Vagina (tissue), 2 donors: ENCODE measurements around the gene TRIM33.

ENCODE experiments used
- POLR2A ChIP-seq, 2 donors: fragments of 450-650 bp; IDR thresholded peaks; one replicate each; pipeline ENCODE4 v1.6.1; 2017; ENCODE audit warnings: antibody characterized with exemption in 2 of 2, mild to moderate bottlenecking in 2 of 2, moderate library complexity in 2 of 2
- POLR2AphosphoS5 ChIP-seq, 2 donors: sonication (generic); formaldehyde crosslinking; IDR thresholded peaks; one replicate each; pipeline ENCODE4 v1.9.0; 2017; ENCODE audit warnings: antibody characterized with exemption in 2 of 2, mild to moderate bottlenecking in 2 of 2, low read depth in 1 of 2; ENCODE audit not compliant: insufficient read depth in 1 of 2
- TF ChIP-seq, protein P1 (sequence below), 3 experiments: fragments of 450-650 bp in 2 of 3; fragments of 200-600 bp in 1 of 3; sonication (generic) in 1 of 3; IDR thresholded peaks; one replicate each; pipeline ENCODE4 v1.5.1; 2017 to 2019; ENCODE audit warnings: antibody characterized with exemption in 3 of 3, mild to moderate bottlenecking in 2 of 3, moderate library complexity in 2 of 3

- TF ChIP-seq POLR2AphosphoS5 (IDR thresholded peaks at IDR 0.05; ENCODE audit: insufficient read depth in 1 of 2, low read depth in 1 of 2) (no peak), POLR2A (IDR thresholded peaks at IDR 0.05) (no peak)
- TF ChIP-seq, protein P1, sequence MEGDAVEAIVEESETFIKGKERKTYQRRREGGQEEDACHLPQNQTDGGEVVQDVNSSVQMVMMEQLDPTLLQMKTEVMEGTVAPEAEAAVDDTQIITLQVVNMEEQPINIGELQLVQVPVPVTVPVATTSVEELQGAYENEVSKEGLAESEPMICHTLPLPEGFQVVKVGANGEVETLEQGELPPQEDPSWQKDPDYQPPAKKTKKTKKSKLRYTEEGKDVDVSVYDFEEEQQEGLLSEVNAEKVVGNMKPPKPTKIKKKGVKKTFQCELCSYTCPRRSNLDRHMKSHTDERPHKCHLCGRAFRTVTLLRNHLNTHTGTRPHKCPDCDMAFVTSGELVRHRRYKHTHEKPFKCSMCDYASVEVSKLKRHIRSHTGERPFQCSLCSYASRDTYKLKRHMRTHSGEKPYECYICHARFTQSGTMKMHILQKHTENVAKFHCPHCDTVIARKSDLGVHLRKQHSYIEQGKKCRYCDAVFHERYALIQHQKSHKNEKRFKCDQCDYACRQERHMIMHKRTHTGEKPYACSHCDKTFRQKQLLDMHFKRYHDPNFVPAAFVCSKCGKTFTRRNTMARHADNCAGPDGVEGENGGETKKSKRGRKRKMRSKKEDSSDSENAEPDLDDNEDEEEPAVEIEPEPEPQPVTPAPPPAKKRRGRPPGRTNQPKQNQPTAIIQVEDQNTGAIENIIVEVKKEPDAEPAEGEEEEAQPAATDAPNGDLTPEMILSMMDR (IDR thresholded peaks at IDR 0.05): no peak
These were observed 44.5 kb downstream of the TRIM33 start for GRCh38 chr1:114466334-114467014.
